GM12872 (cell line): ENCODE measurements around the gene PRPF31.

Source experiments
- TF ChIP-seq, protein P1 (sequence below): IDR thresholded peaks from 3 replicates; pipeline ENCODE4 v1.5.1; 2011; ENCODE audit warnings: low read depth, mild to moderate bottlenecking, low read length, moderate library complexity; ENCODE audit not compliant: insufficient read depth

Gene PRPF31

DNA sequence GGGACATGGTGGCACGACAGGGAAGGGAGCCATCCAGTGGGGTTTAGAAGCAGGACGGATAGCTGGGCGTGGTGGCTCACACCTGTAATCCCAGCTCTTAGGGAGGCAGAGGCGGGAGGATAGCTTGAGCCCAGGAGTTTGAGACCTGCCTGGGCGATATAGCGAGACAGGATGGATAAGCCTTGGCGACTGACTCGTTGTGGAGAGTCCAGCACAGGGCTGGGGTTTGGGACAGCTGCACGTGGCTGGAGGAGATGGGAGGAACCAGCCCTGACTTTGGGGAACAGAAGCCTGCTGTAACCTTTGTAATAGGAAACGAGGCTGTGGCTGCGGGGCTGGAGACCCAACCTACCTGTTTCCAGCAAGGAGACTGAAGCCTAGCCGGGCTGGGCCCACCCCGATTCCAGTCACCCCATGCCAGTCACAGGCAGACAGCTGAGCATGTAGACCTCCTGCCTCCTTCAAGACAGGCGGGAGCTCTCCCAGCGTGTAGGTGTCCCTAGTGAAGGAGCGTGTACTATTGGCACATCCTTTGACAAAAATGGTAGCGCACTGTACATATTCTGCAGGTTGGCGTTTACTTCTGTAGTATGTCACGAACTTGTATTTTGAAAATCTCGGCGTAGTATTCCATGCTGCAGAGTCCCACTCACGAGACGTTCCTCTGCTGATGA is 35.9 kb downstream of the PRPF31 start:
- TF ChIP-seq, protein P1, sequence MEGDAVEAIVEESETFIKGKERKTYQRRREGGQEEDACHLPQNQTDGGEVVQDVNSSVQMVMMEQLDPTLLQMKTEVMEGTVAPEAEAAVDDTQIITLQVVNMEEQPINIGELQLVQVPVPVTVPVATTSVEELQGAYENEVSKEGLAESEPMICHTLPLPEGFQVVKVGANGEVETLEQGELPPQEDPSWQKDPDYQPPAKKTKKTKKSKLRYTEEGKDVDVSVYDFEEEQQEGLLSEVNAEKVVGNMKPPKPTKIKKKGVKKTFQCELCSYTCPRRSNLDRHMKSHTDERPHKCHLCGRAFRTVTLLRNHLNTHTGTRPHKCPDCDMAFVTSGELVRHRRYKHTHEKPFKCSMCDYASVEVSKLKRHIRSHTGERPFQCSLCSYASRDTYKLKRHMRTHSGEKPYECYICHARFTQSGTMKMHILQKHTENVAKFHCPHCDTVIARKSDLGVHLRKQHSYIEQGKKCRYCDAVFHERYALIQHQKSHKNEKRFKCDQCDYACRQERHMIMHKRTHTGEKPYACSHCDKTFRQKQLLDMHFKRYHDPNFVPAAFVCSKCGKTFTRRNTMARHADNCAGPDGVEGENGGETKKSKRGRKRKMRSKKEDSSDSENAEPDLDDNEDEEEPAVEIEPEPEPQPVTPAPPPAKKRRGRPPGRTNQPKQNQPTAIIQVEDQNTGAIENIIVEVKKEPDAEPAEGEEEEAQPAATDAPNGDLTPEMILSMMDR = no peak

DNA sequence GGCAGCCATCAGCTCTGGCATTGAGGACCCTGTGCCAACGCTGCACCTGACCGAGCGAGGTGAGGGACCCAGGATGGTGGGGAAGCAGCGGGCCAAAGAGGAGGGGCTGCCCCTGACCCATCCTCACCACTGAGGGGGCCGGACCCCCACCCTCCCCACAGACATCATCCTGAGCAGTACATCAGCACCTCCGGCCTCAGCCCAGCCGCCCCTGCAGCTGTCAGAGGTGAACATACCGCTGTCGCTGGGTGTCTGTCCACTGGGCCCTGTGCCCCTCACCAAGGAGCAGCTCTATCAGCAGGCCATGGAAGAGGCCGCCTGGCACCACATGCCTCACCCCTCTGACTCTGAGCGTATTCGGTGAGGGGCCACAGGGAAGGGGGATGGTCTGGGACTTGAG is 36.7 kb downstream of the PRPF31 start:
- TF ChIP-seq, protein P1 = no peak

DNA sequence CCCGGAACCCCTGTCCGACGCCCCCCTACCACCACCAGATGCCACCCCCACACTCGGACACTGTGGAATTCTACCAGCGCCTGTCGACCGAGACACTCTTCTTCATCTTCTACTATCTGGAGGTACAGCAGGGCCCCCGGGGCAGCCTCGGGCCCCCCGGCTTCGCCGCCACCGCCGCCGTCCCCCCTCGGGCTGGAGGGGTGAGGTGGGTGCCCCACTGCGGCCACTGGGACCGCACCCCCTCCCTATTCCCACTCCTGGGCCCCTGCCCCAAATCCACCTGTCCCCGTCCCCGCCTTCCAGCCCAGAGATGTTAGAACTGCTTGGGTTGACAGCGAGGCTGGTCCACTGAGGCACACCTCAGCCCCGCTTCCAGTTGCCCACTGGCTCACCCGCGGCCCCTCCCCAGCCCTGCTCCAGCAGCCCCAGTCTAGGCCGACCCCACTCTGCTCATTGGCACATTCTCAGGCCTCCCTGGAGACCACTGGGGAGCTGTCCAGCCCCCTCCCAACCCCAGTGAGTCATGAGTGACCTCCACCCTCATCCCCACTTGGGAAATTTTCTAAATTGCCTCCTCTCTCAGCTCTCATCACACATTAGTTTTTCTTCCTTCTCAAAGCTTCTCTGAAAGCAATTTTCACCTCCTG is 37.4 kb downstream of the PRPF31 start:
- TF ChIP-seq, protein P1 = no peak

DNA sequence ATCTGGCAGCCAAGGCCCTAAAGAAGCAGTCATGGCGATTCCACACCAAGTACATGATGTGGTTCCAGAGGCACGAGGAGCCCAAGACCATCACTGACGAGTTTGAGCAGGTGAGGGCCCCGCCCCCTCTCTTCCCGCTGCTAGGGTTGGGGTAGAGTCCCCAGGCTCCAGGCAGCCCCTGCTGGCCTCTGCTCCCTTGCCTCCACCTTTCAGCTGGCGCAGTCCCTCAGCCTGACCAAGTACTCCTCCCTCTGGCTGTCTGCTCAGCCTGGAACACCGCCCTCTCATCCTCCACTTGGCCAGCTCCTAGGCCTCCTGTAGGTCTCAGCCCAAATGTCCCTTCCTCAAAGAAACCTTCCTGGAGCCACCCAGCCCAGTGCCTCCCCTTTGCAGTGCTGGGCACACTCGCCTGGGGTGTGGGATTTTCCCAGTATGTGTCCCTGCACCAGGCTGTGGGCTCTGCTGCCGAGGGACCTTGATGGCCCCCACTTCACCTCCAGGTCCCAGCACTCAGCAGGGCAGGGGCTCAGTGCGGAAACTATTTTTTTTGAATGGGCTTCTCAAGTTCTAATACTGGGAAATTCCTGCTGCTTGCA is 38.3 kb downstream of the PRPF31 start:
- TF ChIP-seq, protein P1 = no peak

DNA sequence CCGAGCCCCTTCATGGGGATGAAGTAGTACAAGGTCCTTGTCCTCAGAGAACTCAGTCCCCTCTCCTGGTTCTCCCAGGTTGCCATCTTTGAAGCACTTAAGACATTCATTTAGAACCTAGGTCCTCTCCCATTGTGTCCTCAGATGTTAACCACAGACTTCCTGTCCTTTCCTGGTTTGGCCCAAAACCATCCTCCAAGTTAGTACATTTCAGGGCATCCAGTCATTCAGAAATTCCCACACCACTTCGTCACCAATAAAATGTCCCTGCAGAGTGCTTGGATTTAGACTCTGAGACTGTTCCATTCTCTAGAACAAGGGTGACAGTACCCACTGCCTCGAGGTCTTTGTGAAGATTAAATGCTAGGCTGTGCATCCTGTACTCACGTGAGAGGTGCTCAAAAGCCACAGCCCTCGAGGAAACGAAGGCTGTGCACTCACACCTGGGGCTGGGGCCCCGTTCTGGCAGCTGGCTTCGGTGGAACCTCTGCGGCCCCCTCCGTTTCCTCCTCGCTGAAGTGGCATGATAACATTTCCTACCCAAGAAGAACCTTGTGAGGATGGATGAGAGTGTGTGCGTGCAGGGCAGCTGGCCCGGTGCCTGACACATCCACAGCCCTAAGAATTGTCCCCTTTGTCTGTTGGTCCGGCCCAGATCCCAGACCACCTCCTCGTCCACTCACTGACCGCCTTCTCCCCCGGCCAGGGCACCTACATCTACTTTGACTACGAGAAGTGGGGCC is 39.2 kb downstream of the PRPF31 start:
- TF ChIP-seq, protein P1 = no peak

DNA sequence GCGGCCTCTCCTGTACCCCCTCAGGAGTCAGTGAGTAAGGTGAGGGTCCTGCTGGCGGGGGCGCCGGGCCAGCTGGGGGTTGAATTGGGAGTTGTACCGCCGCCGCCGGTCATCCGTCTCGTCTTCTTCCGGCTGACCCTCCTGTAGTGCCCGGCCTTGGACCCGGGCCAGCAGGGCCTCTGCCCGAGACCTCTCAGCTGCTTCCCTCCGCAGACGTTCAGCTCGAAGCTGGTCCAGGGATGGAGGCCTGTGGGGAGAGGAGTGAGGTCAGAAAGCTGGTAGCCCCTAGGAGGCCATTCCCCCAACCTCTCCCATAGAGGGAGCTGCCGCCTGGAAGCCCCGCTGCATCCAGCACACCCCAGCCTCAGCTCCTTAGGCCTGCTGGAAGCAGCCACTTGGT is 40.1 kb downstream of the PRPF31 start:
- TF ChIP-seq, protein P1 = no peak

DNA sequence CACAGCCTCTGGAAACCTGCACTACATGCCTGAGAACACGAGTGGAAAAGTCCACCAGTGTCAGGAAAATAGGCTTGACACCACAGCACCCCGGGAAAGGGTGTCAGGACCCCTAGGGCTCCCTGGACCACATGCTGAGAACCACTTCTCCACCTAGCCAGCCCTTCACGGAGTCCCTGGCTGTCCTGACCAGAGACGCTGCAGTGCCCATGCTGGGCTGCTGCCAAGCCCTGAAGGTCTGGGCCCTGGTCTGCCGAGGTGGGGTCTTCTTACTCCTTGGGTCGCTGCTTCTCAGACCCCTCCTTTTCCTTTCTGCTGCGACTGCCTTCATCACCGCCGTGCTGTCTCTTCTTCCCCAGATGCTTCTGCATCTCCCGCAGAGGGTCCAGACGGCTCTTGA is 40.9 kb downstream of the PRPF31 start:
- TF ChIP-seq, protein P1 = no peak
